Activated CD4-positive, alpha-beta T cell treated with anti-CD3 and anti-CD28 coated beads, Interleukin-2, amount 10 ng/mL, durations not matched to agents 24 days and 14 days (primary cell): Measurements from ENCODE around the gene TAAR5. TPM values are rescaled to one million over a fixed set of nuclear protein-coding genes. Genes with fewer than 3 reads are reported as not detected.
"Not testable (repeated sequence)": the region's sequence is repeated elsewhere in the genome, so short reads cannot be mapped to it uniquely, and the experiment has no call there.

ENCODE experiments used
- DNase-seq: peaks from one replicate; pipeline ENCODE4 v3.0.0; 2022
- H3K27ac Mint-ChIP-seq: one replicate; pipeline ENCODE4 v1.8.0; 2022; ENCODE audit warnings: mild to moderate bottlenecking, mixed read lengths
- H3K27me3 Mint-ChIP-seq: one replicate; pipeline ENCODE4 v1.8.0; 2022; ENCODE audit warnings: mixed read lengths
- H3K36me3 Mint-ChIP-seq: one replicate; pipeline ENCODE4 v1.8.0; 2022; ENCODE audit warnings: low read depth, mild to moderate bottlenecking, mixed read lengths
- H3K4me1 Mint-ChIP-seq: one replicate; pipeline ENCODE4 v1.8.0; 2021; ENCODE audit warnings: mixed read lengths
- H3K4me3 Mint-ChIP-seq: one replicate; pipeline ENCODE4 v1.8.0; 2022; ENCODE audit warnings: mild to moderate bottlenecking, moderate library complexity, mixed read lengths
- H3K9me3 Mint-ChIP-seq: one replicate; pipeline ENCODE4 v1.8.0; 2021; ENCODE audit warnings: mixed read lengths
- intact Hi-C: fragments of 100-400 bp; cut with micrococcal nuclease; formaldehyde crosslinking; loops from one replicate; pipeline ENCODE4 v1.15.1; 2023
- total RNA-seq: library from RNA; stranded (reverse); gene quantifications from 2 replicates; pipeline ENCODE4 v1.2.3, GENCODE V29; 2022

The TAAR5 gene
- total RNA-seq, 1 donor from 2014 or later, result not detected

- DNase-seq, H3K9me3 Mint-ChIP-seq, H3K27ac Mint-ChIP-seq, H3K27me3 Mint-ChIP-seq, H3K4me3 Mint-ChIP-seq, H3K4me1 Mint-ChIP-seq, intact Hi-C loops, H3K36me3 Mint-ChIP-seq: not testable (repeated sequence)
Measured at GRCh38 chr6:132600900-132601299, 11.4 kb upstream of the TAAR5 start.

DNA sequence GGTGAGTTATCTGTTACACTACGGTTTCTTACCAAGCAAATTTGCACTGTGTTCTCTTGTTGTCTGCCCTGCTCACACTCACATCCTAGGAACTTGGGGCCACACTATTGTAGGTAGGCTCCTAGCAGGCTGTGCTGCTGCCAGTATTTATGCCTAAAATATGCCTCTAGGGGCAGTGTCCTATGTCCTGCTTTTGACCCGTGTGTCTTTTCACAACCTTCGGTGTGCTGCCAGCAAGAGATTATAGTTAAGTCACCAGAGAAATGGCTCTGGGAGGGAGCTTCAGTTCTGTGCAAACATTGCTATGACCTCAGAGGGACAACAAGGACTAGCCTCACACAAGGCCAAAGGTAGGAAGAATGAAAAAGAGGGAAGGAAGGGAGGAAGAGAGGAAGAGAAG, 8.9 kb upstream of the TAAR5 start:
- intact Hi-C loops, result no loop called here
- no peak overlapping the region for H3K27ac Mint-ChIP-seq
- H3K4me3 Mint-ChIP-seq, result no peak overlapping the region
- no peaks in the 10 kb centered on the region for H3K4me1 Mint-ChIP-seq
- no peak for DNase-seq
- no peaks in the 10 kb centered on the region for H3K36me3 Mint-ChIP-seq
- H3K9me3 Mint-ChIP-seq, result no peaks in the 10 kb centered on the region
- H3K27me3 Mint-ChIP-seq, result peaks cover 9% of the 10 kb centered on the region

- DNase-seq, result no peak
- Mint-ChIP-seq H3K27ac (no peak overlapping the region), H3K4me1 (no peaks in the 10 kb centered on the region), H3K4me3 (no peak overlapping the region), H3K9me3 (no peaks in the 10 kb centered on the region), H3K36me3 (no peaks in the 10 kb centered on the region), H3K27me3 (peaks cover 11% of the 10 kb centered on the region)
- intact Hi-C loops, result no loop called here
Measured at GRCh38 chr6:132596201-132596600, 6.7 kb upstream of the TAAR5 start.

GRCh38 chr6:132592855-132593254, 3.3 kb upstream of the TAAR5 start:
- DNase-seq, result no peak
- no peak overlapping the region for H3K4me3 Mint-ChIP-seq
- H3K27ac Mint-ChIP-seq, result no peak overlapping the region
- H3K36me3 Mint-ChIP-seq, result no peaks in the 10 kb centered on the region
- H3K4me1 Mint-ChIP-seq, result no peaks in the 10 kb centered on the region
- intact Hi-C loops, result no loop called here
- peaks cover 8% of the 10 kb centered on the region for H3K27me3 Mint-ChIP-seq
- H3K9me3 Mint-ChIP-seq, result no peaks in the 10 kb centered on the region

GRCh38 chr6:132590362-132590761, 821 bp upstream of the TAAR5 start:
- Mint-ChIP-seq H3K27me3 (peaks cover 10% of the 10 kb centered on the region), H3K9me3 (no peaks in the 10 kb centered on the region), H3K36me3 (no peaks in the 10 kb centered on the region), H3K4me1 (no peaks in the 10 kb centered on the region), H3K4me3 (no peak overlapping the region), H3K27ac (no peak overlapping the region)
- no peak for DNase-seq
- intact Hi-C loops, result no loop called here

DNA sequence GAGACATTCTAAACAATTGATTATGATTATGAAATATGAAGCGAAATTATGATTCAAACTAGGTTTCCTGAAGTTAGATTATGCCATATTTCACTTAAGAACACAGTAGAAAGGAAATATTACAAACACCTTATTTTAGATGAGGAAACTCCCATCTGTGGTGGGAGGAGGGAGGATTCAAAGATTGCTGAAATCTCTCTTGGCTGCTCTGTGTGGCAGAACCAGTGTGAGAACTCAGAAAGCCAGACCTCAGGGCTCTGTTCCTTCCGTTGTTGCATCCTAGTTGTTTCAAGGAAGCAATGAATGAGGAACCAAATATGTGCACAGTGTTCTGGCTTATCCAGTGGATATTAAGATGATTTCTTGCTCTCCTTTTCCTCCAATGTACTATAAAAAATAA, 2.1 kb downstream of the TAAR5 start:
- Mint-ChIP-seq H3K9me3 (no peaks in the 10 kb centered on the region), H3K27ac (no peak overlapping the region), H3K36me3 (no peaks in the 10 kb centered on the region), H3K27me3 (peaks cover 12% of the 10 kb centered on the region), H3K4me1 (no peaks in the 10 kb centered on the region), H3K4me3 (no peak overlapping the region)
- no peak for DNase-seq
- intact Hi-C loops, result no loop called here

GRCh38 chr6:132584698-132585097, 4.8 kb downstream of the TAAR5 start:
- DNase-seq, result no peak
- no peak overlapping the region for H3K4me3 Mint-ChIP-seq
- H3K27me3 Mint-ChIP-seq, result peaks cover 13% of the 10 kb centered on the region
- no peak overlapping the region for H3K27ac Mint-ChIP-seq
- no peaks in the 10 kb centered on the region for H3K9me3 Mint-ChIP-seq
- H3K36me3 Mint-ChIP-seq, result no peaks in the 10 kb centered on the region
- H3K4me1 Mint-ChIP-seq, result no peaks in the 10 kb centered on the region
- intact Hi-C loops, result no loop called here

DNA sequence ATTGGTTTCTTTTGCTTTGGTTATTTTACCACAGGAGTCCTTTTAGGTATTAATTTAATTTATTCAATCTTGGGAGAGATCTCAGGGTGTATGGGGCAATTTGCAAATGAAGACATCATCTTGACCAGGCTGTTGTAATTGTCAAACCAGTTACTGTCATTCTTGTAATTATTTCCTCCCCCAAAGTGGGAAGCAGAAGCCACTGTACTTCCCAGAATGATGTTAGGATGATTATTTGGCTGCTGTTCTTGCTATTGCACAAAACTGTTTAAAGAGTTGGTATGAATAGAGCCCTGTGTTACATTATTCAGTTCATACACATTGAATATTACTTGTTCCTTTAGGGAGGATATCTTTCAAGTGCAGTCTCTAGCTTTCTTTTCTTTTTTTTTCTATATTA, 17.8 kb downstream of the TAAR5 start:
- no peaks in the 10 kb centered on the region for H3K4me1 Mint-ChIP-seq
- intact Hi-C loops, result no loop called here
- H3K27ac Mint-ChIP-seq, result no peak overlapping the region
- no peak for DNase-seq
- H3K27me3 Mint-ChIP-seq, result peaks cover 16% of the 10 kb centered on the region
- H3K4me3 Mint-ChIP-seq, result no peak overlapping the region
- H3K9me3 Mint-ChIP-seq, result no peaks in the 10 kb centered on the region
- no peaks in the 10 kb centered on the region for H3K36me3 Mint-ChIP-seq

GRCh38 chr6:132570221-132570777, 19.2 kb downstream of the TAAR5 start, which contains the start of gene TAAR6:
TSS of gene TAAR6 (plus strand) at chr6:132570322. CDS start at chr6:132570322, 0 bp downstream.
- Mint-ChIP-seq H3K36me3 (no peaks in the 10 kb centered on the region), H3K4me1 (no peaks in the 10 kb centered on the region), H3K27me3 (peaks cover 14% of the 10 kb centered on the region), H3K9me3 (no peaks in the 10 kb centered on the region), H3K27ac (no peak within 1 kb of the TSS), H3K4me3 (no peak within 1 kb of the TSS)
- DNase-seq, result no peak
- intact Hi-C loops, result no loop called here

DNA sequence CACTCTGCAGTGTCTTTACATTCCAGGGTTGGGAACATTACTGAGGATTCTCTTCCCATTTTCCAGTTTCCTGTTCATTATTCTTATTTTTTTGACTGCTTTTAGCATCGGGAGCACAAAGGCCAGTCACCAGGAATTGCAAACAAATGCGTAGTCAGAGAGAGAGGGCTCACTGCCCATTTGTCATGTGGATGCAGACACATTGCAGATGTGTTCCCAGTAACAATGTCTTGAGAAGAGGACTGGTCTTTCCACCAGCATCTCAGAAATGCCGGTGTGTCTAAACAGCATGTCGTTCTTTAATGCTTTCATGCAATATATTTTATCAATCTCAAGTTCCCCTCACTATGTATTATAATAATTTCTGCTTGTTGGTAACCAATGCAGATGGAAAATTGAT, 20.4 kb downstream of the TAAR5 start:
- peaks cover 14% of the 10 kb centered on the region for H3K27me3 Mint-ChIP-seq
- no peak for DNase-seq
- no peak overlapping the region for H3K4me3 Mint-ChIP-seq
- no peaks in the 10 kb centered on the region for H3K36me3 Mint-ChIP-seq
- intact Hi-C loops, result no loop called here
- no peaks in the 10 kb centered on the region for H3K4me1 Mint-ChIP-seq
- H3K9me3 Mint-ChIP-seq, result no peaks in the 10 kb centered on the region
- H3K27ac Mint-ChIP-seq, result no peak overlapping the region

DNA sequence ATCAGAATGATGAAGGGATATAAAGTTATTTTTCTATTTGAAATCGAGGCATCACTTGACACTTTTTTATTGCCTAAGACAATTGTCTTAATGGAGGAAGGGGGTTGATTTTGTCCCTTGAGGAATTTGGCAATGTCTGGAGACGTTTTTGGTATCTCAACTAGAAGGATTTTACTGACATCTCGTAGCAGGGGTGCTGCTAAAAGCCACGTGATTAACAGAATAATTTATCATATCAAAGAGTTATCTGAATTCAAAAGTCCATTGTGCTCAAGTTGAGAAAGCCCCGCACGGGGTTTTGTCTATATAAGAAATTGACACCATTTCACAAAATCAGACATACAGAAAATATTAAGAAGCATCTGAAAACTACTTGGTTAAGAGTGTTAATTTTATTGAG, 20.9 kb downstream of the TAAR5 start:
- H3K27ac Mint-ChIP-seq, result no peak overlapping the region
- DNase-seq, result no peak
- intact Hi-C loops, result no loop called here
- no peaks in the 10 kb centered on the region for H3K9me3 Mint-ChIP-seq
- no peaks in the 10 kb centered on the region for H3K4me1 Mint-ChIP-seq
- peaks cover 14% of the 10 kb centered on the region for H3K27me3 Mint-ChIP-seq
- no peak overlapping the region for H3K4me3 Mint-ChIP-seq
- no peaks in the 10 kb centered on the region for H3K36me3 Mint-ChIP-seq

GRCh38 chr6:132567566-132567965, 22.0 kb downstream of the TAAR5 start:
- H3K4me1 Mint-ChIP-seq, result no peaks in the 10 kb centered on the region
- no peaks in the 10 kb centered on the region for H3K9me3 Mint-ChIP-seq
- H3K27ac Mint-ChIP-seq, result no peak overlapping the region
- H3K4me3 Mint-ChIP-seq, result no peak overlapping the region
- no peak for DNase-seq
- peaks cover 10% of the 10 kb centered on the region for H3K27me3 Mint-ChIP-seq
- intact Hi-C loops, result no loop called here
- no peaks in the 10 kb centered on the region for H3K36me3 Mint-ChIP-seq

DNA sequence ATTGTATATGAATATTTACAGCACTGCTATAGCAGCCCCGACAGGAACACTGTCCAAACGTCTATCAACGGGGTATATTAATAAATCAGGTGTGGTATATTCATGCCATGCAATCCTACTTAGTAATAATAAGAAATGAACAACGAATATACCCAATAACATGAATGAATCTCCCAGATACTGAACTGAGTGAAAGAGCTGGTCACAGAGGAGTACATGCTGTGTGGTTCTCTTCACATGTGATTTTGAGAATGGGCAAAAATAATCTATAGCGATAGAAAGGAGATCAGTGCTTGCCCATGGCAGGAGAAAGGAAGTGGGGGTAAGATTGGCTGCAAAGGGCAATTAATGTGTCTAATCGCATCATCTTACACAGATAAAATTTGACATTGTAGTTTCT, 23.1 kb downstream of the TAAR5 start:
- no peak overlapping the region for H3K4me3 Mint-ChIP-seq
- H3K4me1 Mint-ChIP-seq, result no peaks in the 10 kb centered on the region
- H3K27ac Mint-ChIP-seq, result no peak overlapping the region
- intact Hi-C loops, result no loop called here
- peaks cover 9% of the 10 kb centered on the region for H3K27me3 Mint-ChIP-seq
- H3K9me3 Mint-ChIP-seq, result no peaks in the 10 kb centered on the region
- H3K36me3 Mint-ChIP-seq, result no peaks in the 10 kb centered on the region
- no peak for DNase-seq

GRCh38 chr6:132560087-132560486, 29.5 kb downstream of the TAAR5 start:
- H3K27ac Mint-ChIP-seq, H3K9me3 Mint-ChIP-seq, intact Hi-C loops, H3K4me3 Mint-ChIP-seq, H3K4me1 Mint-ChIP-seq, DNase-seq, H3K36me3 Mint-ChIP-seq: not testable (repeated sequence)
- H3K27me3 Mint-ChIP-seq, result peaks cover 17% of the 10 kb centered on the region

- no peaks in the 10 kb centered on the region for H3K4me1 Mint-ChIP-seq
- H3K36me3 Mint-ChIP-seq, result no peaks in the 10 kb centered on the region
- no peak within 1 kb of the TSS for H3K4me3 Mint-ChIP-seq
- no peak for DNase-seq
- H3K27ac Mint-ChIP-seq, result no peak within 1 kb of the TSS
- intact Hi-C loops, result no loop called here
- peaks cover 22% of the 10 kb centered on the region for H3K27me3 Mint-ChIP-seq
- no peaks in the 10 kb centered on the region for H3K9me3 Mint-ChIP-seq
Measured at GRCh38 chr6:132552372-132552771, 37.2 kb downstream of the TAAR5 start, which contains the start of gene TAAR8. TSS of gene TAAR8 (plus strand) at chr6:132552672. CDS start at chr6:132552693, 21 bp downstream.
